Activated T-helper 2 cell treated with anti-CD3 and anti-CD28 coated beads, Interferon-gamma antibody, Interleukin-2, Interleukin-4, amounts not matched to agents 10 μg/mL and 5 μg/mL and 100 μg/mL, durations not matched to agents 14 hours and 24 hours and 36 hours (primary cell): Measurements from ENCODE around the gene TNFRSF1B. TPM values are rescaled to one million over a fixed set of nuclear protein-coding genes. Genes with fewer than 3 reads are reported as not detected.

ENCODE experiments used
- DNase-seq: peaks from one replicate; pipeline ENCODE4 v3.0.0; 2021; ENCODE audit warnings: low spot score
- H3K27ac Mint-ChIP-seq: one replicate; pipeline ENCODE4 v1.8.0; 2021; ENCODE audit warnings: mixed read lengths
- H3K27me3 Mint-ChIP-seq: one replicate; pipeline ENCODE4 v1.8.0; 2021; ENCODE audit warnings: low read depth, mixed read lengths
- H3K36me3 Mint-ChIP-seq: one replicate; pipeline ENCODE4 v1.8.0; 2021; ENCODE audit warnings: low read depth, mixed read lengths
- H3K4me1 Mint-ChIP-seq: one replicate; pipeline ENCODE4 v1.8.0; 2021; ENCODE audit warnings: low read depth, mixed read lengths
- H3K4me3 Mint-ChIP-seq: one replicate; pipeline ENCODE4 v1.8.0; 2021; ENCODE audit warnings: low read depth, mild to moderate bottlenecking, moderate library complexity, mixed read lengths
- H3K9me3 Mint-ChIP-seq: one replicate; pipeline ENCODE4 v1.8.0; 2021; ENCODE audit warnings: mixed read lengths
- intact Hi-C: fragments of 100-400 bp; cut with micrococcal nuclease; formaldehyde crosslinking; loops from one replicate; pipeline ENCODE4 v1.15.1; 2023
- total RNA-seq: library from RNA; stranded (reverse); gene quantifications from 2 replicates; pipeline ENCODE4 v1.2.3, GENCODE V29; 2022

TNFRSF1B gene
- total RNA-seq, 1 donor from 2014 or later, result 150 TPM

DNA sequence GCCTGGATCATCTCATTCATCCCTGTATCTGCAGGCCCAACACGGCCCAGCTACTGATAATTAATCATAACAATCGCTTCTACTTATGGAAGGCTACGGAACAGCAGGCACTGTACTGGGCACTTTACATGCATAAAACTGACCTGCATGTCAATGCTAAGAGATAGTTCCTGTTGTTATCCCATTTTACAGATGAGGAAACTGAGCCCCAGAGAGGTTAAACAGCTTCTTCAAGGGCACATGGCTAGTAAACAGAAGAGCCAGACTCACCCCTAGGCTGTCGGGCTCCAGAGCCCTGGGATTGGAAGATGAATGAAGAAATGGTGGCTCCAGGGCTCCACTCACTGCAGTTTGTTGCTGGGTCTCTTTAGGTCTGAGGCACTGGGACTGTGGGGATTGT, 35.8 kb downstream of the TNFRSF1B start:
- no peak overlapping the region for H3K4me3 Mint-ChIP-seq
- no peaks in the 10 kb centered on the region for H3K9me3 Mint-ChIP-seq
- DNase-seq, result no peak
- no peaks in the 10 kb centered on the region for H3K27me3 Mint-ChIP-seq
- intact Hi-C loops, result no loop called here
- H3K27ac Mint-ChIP-seq, result peak overlapping the region; percentile 68
- peaks cover 68% of the 10 kb centered on the region for H3K36me3 Mint-ChIP-seq
- peaks cover 39% of the 10 kb centered on the region for H3K4me1 Mint-ChIP-seq

DNA sequence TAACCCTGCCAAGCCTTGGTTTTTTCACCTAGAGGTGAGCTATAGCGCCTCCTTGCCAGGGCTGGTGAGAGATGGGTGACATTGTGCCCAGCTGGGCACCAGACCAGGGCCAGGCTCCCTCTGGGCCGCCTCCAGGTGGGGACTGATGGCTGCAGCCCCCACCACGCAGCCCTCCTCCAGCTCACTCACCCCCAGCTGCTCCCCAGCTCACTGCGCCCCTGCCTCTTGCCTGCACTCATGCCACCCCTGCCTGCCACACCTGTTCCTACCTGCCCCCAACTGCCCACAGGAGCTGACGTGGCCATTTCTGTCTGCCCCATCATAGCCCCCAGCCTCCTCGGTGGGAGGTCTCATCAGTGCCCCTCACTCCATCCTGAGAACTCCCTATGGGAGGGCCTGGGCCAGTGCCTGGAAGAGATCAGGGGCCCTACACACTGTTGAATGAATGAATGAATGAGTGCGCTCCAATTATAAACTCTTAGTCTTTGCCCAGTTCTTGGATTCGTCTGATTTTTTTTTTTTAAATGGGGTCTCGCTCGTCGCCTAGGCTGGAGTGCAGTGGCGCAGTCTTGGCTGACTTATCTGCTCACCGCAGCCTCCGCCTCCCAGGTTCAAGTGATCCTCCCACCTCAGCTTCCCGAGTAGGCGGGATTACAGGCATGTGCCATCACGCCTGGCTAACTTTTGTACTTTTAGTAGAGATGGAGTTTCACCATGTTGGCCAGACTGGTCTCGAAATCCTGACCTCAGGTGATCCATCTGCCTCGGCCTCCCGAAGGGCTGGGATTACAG, 36.6 kb downstream of the TNFRSF1B start:
- Mint-ChIP-seq H3K27ac (peak overlapping the region; percentile 85), H3K36me3 (peaks cover 69% of the 10 kb centered on the region), H3K4me1 (peaks cover 39% of the 10 kb centered on the region), H3K27me3 (no peaks in the 10 kb centered on the region), H3K9me3 (no peaks in the 10 kb centered on the region), H3K4me3 (no peak overlapping the region)
- DNase-seq, result no peak
- intact Hi-C loops, result loop anchor here (2.0 kb wide), 2 partner anchors 25 to 47 kb away; no protein-coding TSS in a partner anchor

DNA sequence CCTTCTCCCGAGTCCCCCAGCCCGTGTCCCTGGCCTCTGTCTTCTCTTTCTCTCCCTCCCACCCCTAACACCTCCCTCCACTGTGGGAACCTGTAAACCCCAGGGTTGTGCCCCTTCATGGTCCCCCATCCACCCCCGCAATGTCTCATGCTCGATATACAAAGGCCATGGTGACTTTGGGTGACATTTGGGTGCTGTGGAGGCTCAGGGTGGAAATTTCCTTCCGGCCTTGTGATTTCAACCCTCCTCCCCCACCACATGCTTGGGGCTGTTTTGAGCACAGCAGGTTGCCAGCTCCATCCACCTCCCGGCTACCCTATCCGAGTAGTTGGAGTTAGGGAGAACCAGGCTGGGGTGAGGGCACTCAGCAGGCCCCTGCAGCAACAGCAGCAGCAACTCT, 37.3 kb downstream of the TNFRSF1B start:
- H3K4me3 Mint-ChIP-seq, result no peak overlapping the region
- H3K4me1 Mint-ChIP-seq, result peaks cover 42% of the 10 kb centered on the region
- intact Hi-C loops, result loop anchor here (2.0 kb wide), 2 partner anchors 25 to 47 kb away; no protein-coding TSS in a partner anchor
- H3K27me3 Mint-ChIP-seq, result no peaks in the 10 kb centered on the region
- DNase-seq, result no peak
- H3K27ac Mint-ChIP-seq, result peak overlapping the region; percentile 85
- peaks cover 73% of the 10 kb centered on the region for H3K36me3 Mint-ChIP-seq
- H3K9me3 Mint-ChIP-seq, result no peaks in the 10 kb centered on the region

DNA sequence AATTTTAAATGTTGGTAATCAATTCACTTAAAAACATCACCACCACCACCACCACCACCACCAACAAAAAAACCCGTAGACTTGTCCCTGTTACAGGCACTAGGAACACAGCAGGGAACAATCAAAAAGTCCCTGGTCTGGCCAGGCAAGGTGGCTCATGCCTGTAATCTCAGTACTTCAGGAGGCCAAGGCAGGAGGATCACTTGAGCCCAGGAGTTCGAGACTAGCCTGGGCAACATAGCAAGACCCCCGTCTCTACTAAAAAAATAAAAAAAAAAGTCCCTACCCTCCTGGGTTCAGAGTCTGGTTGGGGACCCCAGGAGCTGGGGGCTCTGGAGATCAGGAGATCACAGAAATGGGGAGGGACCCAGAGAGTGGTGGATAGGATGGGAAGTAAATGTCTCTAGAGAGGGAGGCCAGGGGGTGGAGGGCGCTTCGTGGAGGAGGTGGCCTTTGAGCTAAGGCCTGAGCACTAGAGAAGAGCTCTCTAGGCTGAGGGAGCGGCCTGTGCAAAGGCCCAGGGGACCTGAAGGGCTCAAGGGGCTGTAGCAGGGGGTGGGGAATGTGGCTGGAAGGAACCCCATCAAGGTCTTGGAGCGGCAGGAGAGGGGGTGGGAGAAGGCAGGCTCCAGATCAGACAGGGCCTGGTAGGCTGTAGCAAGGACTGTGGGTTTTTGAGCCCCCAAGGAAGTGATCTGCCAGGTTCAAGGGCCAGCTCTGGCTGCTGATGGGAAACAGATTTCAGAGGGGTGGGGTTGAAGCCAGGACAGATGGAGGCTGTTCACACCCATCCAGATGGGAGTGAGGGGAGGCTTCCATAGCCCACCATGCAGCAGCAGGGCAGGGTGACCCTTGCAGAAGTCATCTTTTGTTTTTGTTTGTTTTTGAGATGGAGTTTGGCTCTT, 38.2 kb downstream of the TNFRSF1B start:
- DNase-seq, result no peak
- Mint-ChIP-seq H3K36me3 (peaks cover 74% of the 10 kb centered on the region), H3K4me3 (no peak overlapping the region), H3K9me3 (no peaks in the 10 kb centered on the region), H3K27me3 (no peaks in the 10 kb centered on the region), H3K27ac (peak overlapping the region; percentile 85), H3K4me1 (peaks cover 44% of the 10 kb centered on the region)
- intact Hi-C loops, result loop anchor here (2.0 kb wide), 2 partner anchors 26 to 48 kb away; no protein-coding TSS in a partner anchor

DNA sequence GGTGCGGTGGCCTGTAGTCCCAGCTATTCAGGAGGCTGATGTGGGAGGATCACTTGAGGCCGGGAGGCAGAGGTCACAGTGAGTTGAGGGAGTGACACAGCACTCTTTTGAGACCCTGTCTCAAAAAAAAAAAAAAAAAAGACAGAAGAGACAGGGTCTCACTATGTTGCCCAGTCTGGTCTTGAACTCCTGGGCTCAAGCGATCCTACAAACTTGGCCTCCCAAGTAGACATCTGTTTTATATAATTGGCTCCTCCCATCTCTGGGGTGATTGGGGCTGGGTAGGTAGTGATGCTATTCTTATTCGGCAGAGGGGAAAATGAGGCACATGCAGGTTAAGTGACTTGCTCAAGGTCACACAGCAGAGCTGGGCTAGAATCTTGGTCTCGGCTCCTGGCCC, 39.4 kb downstream of the TNFRSF1B start:
- no peaks in the 10 kb centered on the region for H3K9me3 Mint-ChIP-seq
- intact Hi-C loops, result no loop called here

DNA sequence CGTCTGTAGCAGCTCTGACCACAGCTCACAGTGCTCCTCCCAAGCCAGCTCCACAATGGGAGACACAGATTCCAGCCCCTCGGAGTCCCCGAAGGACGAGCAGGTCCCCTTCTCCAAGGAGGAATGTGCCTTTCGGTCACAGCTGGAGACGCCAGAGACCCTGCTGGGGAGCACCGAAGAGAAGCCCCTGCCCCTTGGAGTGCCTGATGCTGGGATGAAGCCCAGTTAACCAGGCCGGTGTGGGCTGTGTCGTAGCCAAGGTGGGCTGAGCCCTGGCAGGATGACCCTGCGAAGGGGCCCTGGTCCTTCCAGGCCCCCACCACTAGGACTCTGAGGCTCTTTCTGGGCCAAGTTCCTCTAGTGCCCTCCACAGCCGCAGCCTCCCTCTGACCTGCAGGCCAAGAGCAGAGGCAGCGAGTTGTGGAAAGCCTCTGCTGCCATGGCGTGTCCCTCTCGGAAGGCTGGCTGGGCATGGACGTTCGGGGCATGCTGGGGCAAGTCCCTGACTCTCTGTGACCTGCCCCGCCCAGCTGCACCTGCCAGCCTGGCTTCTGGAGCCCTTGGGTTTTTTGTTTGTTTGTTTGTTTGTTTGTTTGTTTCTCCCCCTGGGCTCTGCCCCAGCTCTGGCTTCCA, 40.1 kb downstream of the TNFRSF1B start:
- peaks cover 61% of the 10 kb centered on the region for H3K36me3 Mint-ChIP-seq

More for the DNA sequence above, 39.4 kb downstream of the TNFRSF1B start:
- H3K27me3 Mint-ChIP-seq, result no peaks in the 10 kb centered on the region
- peaks cover 49% of the 10 kb centered on the region for H3K4me1 Mint-ChIP-seq
- H3K36me3 Mint-ChIP-seq, result peaks cover 66% of the 10 kb centered on the region
- H3K27ac Mint-ChIP-seq, result peak overlapping the region; percentile 39
- no peak for DNase-seq
- no peak overlapping the region for H3K4me3 Mint-ChIP-seq

DNA sequence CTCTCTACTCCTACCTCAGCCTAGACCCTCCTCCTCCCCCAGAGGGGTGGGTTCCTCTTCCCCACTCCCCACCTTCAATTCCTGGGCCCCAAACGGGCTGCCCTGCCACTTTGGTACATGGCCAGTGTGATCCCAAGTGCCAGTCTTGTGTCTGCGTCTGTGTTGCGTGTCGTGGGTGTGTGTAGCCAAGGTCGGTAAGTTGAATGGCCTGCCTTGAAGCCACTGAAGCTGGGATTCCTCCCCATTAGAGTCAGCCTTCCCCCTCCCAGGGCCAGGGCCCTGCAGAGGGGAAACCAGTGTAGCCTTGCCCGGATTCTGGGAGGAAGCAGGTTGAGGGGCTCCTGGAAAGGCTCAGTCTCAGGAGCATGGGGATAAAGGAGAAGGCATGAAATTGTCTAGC, 41.5 kb downstream of the TNFRSF1B start:
- no peak overlapping the region for H3K4me3 Mint-ChIP-seq
- H3K4me1 Mint-ChIP-seq, result peaks cover 36% of the 10 kb centered on the region
- intact Hi-C loops, result no loop called here
- H3K27ac Mint-ChIP-seq, result peak overlapping the region; percentile 37
- peaks cover 50% of the 10 kb centered on the region for H3K36me3 Mint-ChIP-seq
- DNase-seq, result no peak
- no peaks in the 10 kb centered on the region for H3K9me3 Mint-ChIP-seq
- peaks cover 2% of the 10 kb centered on the region for H3K27me3 Mint-ChIP-seq

More for the DNA sequence above, 40.1 kb downstream of the TNFRSF1B start:
- intact Hi-C loops, result no loop called here
- no peaks in the 10 kb centered on the region for H3K9me3 Mint-ChIP-seq
- no peaks in the 10 kb centered on the region for H3K27me3 Mint-ChIP-seq
- peaks cover 43% of the 10 kb centered on the region for H3K4me1 Mint-ChIP-seq
- no peak overlapping the region for H3K4me3 Mint-ChIP-seq
- no peak overlapping the region for H3K27ac Mint-ChIP-seq
- DNase-seq, result no peak

DNA sequence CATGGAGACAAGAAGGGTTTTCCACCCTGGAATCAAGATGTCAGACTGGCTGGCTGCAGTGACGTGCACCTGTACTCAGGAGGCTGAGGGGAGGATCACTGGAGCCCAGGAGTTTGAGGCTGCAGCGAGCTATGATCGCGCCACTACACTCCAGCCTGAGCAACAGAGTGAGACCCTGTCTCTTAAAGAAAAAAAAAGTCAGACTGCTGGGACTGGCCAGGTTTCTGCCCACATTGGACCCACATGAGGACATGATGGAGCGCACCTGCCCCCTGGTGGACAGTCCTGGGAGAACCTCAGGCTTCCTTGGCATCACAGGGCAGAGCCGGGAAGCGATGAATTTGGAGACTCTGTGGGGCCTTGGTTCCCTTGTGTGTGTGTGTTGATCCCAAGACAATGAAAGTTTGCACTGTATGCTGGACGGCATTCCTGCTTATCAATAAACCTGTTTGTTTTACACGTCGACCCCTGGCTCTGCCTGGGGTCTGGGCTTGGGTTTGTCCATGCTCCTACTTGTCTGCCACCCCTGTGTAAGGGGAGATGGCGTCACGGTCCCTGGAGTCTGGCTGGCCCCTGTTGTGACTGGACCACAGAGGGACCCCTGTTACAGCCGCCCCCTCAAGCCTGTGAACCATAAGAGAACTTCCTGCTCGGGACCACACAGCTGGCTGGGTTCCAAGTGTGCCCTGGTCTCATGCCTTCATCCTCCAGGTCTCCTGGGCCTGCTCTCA, 42.1 kb downstream of the TNFRSF1B start:
- intact Hi-C loops, result loop anchor here (1.0 kb wide), 1 partner anchor 85 kb away; no protein-coding TSS in a partner anchor
- peak; percentile 71 for DNase-seq
- H3K27ac Mint-ChIP-seq, result peak overlapping the region; percentile 37
- H3K36me3 Mint-ChIP-seq, result peaks cover 43% of the 10 kb centered on the region
- H3K9me3 Mint-ChIP-seq, result no peaks in the 10 kb centered on the region
- H3K27me3 Mint-ChIP-seq, result peaks cover 2% of the 10 kb centered on the region
- no peak overlapping the region for H3K4me3 Mint-ChIP-seq
- H3K4me1 Mint-ChIP-seq, result peaks cover 29% of the 10 kb centered on the region

DNA sequence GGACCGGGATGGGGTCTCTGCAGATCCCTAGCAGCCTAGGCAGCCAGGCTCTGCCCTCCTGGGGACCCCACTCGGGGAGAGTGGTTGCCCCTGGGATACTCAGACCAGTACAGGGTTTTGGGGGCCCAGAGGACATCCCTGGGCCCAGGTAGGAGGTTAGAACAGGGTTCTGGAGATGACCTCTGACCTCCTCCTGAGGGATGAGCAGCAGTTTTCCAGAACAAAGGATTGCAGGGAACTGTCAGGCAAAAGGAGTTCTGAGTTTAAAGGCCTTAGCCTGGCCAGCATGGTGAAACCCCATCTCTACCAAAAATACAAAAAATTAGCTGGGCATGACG, 42.7 kb downstream of the TNFRSF1B start:
- Mint-ChIP-seq H3K9me3 (no peaks in the 10 kb centered on the region), H3K4me3 (no peak overlapping the region), H3K27ac (no peak overlapping the region), H3K27me3 (peaks cover 2% of the 10 kb centered on the region), H3K36me3 (peaks cover 38% of the 10 kb centered on the region), H3K4me1 (peaks cover 24% of the 10 kb centered on the region)
- DNase-seq, result no peak
- intact Hi-C loops, result loop anchor here (1.0 kb wide), 1 partner anchor 85 kb away; no protein-coding TSS in a partner anchor

DNA sequence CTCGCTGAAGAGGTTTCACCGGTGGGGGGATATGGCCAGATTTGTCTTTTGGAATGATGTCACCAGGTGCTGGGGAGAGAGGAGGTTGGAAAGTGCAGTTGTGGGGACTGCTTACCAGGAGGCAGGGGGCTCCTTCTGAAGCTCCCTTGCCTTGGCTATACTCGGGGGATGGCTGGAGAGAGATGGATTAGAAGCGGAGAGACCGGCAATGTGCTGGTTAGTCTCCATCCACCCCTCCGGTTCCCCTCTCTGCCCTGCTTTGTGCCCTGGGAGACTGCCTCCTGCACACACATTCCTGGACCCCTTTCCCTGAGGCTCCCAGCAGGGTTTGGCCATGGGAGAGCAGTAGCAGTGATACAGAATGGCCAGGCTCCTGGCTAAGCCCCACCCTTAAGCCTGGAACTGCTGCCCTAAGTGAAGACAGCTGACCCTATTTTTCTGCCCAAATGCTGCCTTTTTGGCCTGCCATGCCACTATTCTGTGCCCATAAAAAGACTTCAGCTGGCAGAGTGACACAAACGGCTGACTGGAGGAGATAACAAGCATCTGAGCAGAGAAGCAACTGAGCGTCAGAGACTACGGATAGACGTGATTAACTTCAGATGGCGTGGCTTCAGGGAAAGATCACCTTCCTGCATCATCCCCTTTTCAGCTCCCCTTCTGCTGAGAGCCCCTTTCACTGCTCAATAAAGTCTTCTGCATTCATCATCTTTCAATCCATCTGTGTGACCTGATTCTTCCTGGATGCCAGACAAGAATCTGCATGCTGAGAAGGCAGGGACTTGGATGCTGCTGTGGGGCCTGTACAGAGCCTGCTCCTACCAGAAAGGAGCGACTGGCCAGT, 48.5 kb downstream of the TNFRSF1B start:
- Mint-ChIP-seq H3K4me1 (peaks cover 4% of the 10 kb centered on the region), H3K27me3 (peaks cover 2% of the 10 kb centered on the region), H3K27ac (no peak overlapping the region), H3K4me3 (no peak overlapping the region), H3K36me3 (no peaks in the 10 kb centered on the region), H3K9me3 (no peaks in the 10 kb centered on the region)
- intact Hi-C loops, result no loop called here
- DNase-seq, result no peak

DNA sequence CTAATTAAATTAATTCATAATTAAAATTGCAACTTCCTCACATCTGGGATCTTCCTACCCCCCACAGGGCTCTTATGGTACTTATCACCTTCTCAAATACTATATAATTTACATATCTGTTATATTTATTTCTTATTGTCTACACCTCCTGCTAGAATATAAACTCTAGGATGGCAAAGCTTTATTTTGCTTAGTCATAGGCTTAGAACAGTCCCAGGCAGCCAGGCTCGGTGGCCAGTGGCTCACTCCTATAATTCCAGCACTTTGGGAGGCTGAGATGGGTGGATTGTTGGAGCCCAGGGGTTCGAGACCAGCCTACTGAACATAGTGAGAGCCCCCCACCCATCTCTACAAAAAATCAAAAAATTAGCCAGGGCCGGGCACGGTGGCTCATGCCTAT, 53.0 kb downstream of the TNFRSF1B start:
- Mint-ChIP-seq H3K9me3 (peaks cover 6% of the 10 kb centered on the region), H3K27me3 (peaks cover 5% of the 10 kb centered on the region), H3K27ac (no peak overlapping the region), H3K4me3 (no peak overlapping the region), H3K4me1 (no peaks in the 10 kb centered on the region), H3K36me3 (no peaks in the 10 kb centered on the region)
- DNase-seq, result no peak
- intact Hi-C loops, result no loop called here
